Thoracic aorta (tissue), 2 donors: ENCODE data around the gene FCER1G. TPM values are rescaled to one million over a fixed set of nuclear protein-coding genes. Genes with fewer than 3 reads are reported as not detected.
A peak's percentile ranks its signal among the peaks of the same experiment; 100 is the strongest.

Source experiments
- ATAC-seq: fragments of 150-250 bp; one replicate; pipeline ENCODE4 v1.8.0; 2017; ENCODE audit warnings: low read depth; ENCODE audit not compliant: insufficient number of reproducible peaks, low FRiP score
- DNase-seq: peaks from one replicate; pipeline ENCODE4 v3.0.0-alpha.2; 2020; ENCODE audit warnings: low spot score
- H3K27ac ChIP-seq, 2 donors: fragments of 200-600 bp; sonication (generic); 1 replicate in 1 of 2; 2 replicates in 1 of 2; pipeline ENCODE4 v1.5.1; 2016; ENCODE audit warnings: mild to moderate bottlenecking in 2 of 2, moderate library complexity in 2 of 2
- H3K27me3 ChIP-seq: fragments of 200-600 bp; sonication (generic); replicated peaks from 2 replicates; pipeline ENCODE4 v1.6.0; 2016; ENCODE audit warnings: mild to moderate bottlenecking; ENCODE audit not compliant: insufficient read depth
- H3K36me3 ChIP-seq: fragments of 200-600 bp; sonication (generic); one replicate; pipeline ENCODE4 v1.5.1; 2016
- H3K4me1 ChIP-seq, 2 donors: fragments of 200-600 bp; sonication (generic); 1 replicate in 1 of 2; 2 replicates in 1 of 2; pipeline versions ENCODE4 v1.5.1 to v1.6.0; 2016; ENCODE audit warnings: low read depth in 2 of 2, mild to moderate bottlenecking in 1 of 2; ENCODE audit not compliant: control insufficient read depth in 1 of 2
- H3K4me3 ChIP-seq: fragments of 200-600 bp; sonication (generic); 2 replicates; pipeline ENCODE4 v1.5.1; 2016; ENCODE audit warnings: mild to moderate bottlenecking
- H3K9me3 ChIP-seq: fragments of 200-600 bp; sonication (generic); 2 replicates; pipeline ENCODE4 v1.5.1; 2016
- total RNA-seq, 2 donors: library from RNA; depleted of rRNA; stranded (reverse); fragments of >200 nt; gene quantifications; one replicate each; pipeline versions ENCODE4 v1.1.0 to v1.2.3, GENCODE V29; 2016
- TF ChIP-seq, protein P1 (sequence below): fragments of 200-600 bp; sonication (generic); IDR thresholded peaks from one replicate; pipeline ENCODE4 v1.5.1; 2019; ENCODE audit warnings: antibody characterized with exemption

The FCER1G gene
- total RNA-seq, 2 donors from 2014 or later = 82.9 to 101 TPM

DNA sequence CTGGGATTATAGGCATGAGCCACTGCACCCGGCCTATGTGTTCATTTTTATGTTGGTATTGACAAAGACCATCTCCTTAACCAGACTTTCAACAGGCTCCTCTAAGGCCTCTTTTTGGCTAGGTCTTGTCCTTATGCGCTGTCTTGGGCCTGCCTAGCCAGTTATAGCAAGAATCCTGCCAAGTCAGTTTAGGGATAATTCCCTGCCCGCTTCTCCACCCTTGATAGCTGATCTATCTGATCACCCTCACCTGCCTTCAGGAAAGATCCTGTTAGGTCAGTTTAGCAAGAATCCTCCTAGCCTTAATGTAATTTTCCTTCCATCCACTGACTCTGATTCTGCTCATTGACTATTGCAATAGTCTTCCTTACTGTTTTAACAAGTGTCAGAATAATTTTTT lies 35.4 kb upstream of the FCER1G start:
- Histone ChIP-seq H3K36me3 (no peaks in the 10 kb centered on the region), H3K27ac (no peak overlapping the region), H3K4me3 (no peak overlapping the region), H3K27me3 (no peaks in the 10 kb centered on the region), H3K9me3 (no peaks in the 10 kb centered on the region), H3K4me1 (peaks cover 8 to 27% of the 10 kb centered on the region in 2 donors)
- DNase-seq (no peak), ATAC-seq (no peak)
- TF ChIP-seq, protein P1, sequence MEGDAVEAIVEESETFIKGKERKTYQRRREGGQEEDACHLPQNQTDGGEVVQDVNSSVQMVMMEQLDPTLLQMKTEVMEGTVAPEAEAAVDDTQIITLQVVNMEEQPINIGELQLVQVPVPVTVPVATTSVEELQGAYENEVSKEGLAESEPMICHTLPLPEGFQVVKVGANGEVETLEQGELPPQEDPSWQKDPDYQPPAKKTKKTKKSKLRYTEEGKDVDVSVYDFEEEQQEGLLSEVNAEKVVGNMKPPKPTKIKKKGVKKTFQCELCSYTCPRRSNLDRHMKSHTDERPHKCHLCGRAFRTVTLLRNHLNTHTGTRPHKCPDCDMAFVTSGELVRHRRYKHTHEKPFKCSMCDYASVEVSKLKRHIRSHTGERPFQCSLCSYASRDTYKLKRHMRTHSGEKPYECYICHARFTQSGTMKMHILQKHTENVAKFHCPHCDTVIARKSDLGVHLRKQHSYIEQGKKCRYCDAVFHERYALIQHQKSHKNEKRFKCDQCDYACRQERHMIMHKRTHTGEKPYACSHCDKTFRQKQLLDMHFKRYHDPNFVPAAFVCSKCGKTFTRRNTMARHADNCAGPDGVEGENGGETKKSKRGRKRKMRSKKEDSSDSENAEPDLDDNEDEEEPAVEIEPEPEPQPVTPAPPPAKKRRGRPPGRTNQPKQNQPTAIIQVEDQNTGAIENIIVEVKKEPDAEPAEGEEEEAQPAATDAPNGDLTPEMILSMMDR = no peak

DNA sequence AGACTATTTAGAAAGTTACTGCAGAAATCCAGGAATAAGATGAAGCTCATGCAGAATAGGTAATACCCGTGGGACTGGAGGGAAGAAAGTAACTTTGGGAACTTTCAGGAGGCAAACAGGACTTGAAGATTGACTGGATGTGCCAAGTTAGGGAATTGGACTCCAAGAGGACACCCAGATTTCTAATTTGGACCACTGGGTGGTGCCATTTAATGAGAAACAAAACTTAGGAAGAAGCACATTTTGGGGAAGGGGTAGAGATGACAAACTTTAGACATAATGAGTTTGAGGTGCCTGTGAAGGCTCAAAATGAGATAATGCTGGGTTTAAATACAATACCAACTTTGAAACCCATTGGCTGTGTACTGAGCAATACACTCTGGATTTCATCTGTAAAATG lies 34.5 kb upstream of the FCER1G start:
- Histone ChIP-seq H3K9me3 (no peaks in the 10 kb centered on the region), H3K27ac (no peak overlapping the region), H3K4me3 (no peak overlapping the region), H3K36me3 (no peaks in the 10 kb centered on the region), H3K4me1 (peaks cover 8 to 25% of the 10 kb centered on the region in 2 donors), H3K27me3 (no peaks in the 10 kb centered on the region)
- ATAC-seq (no peak), DNase-seq (no peak)
- TF ChIP-seq, protein P1 = no peak

DNA sequence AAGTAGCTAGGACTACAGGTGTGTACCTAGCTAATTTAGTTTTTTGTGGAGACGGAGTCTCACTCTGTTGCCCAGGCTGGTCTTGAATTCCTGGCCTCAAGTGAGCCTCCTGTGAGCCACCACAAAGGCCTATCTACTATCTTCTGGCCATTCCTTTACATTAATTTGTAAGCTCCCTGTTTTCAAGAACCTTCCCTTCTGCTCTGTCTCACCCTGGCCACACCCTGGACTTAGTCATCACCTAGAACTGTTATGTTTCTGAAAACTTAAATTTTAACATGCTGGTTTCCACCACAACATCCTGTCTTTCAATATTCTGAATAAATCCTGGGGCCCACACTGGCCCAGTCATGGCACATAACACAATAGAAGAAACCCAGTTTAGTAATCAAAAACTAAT lies 32.9 kb upstream of the FCER1G start:
- no peak for ATAC-seq
- Histone ChIP-seq H3K9me3 (no peaks in the 10 kb centered on the region), H3K27me3 (no peaks in the 10 kb centered on the region), H3K4me1 (peaks cover 4 to 13% of the 10 kb centered on the region in 2 donors), H3K27ac (no peak overlapping the region), H3K36me3 (no peaks in the 10 kb centered on the region), H3K4me3 (no peak overlapping the region)
- no peak for DNase-seq
- TF ChIP-seq, protein P1 = no peak

DNA sequence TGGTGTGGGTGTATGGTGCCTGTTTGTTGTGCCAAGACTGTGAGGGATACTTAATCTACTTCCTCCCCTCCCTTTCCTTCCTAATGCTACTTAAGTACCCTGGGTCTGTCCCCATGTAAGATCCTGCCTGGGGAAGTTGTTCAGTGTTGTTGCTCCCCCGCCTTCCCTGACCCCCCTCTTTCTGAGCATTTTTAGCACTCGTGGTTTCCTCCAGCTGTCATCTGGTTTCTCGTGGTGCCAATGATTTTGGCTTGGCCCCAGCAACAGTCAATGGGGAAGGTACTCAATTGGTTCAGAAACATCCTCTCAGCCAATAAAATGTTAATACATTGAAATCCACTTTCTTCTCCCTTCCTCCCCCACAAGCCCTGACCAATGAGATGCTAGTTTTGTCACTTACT lies 29.8 kb upstream of the FCER1G start:
- DNase-seq = no peak
- H3K27ac ChIP-seq = peak overlapping the region in 1 of 2 donors; percentile 44
- no peaks in the 10 kb centered on the region for H3K9me3 ChIP-seq
- H3K27me3 ChIP-seq = no peaks in the 10 kb centered on the region
- H3K4me3 ChIP-seq = no peak overlapping the region
- TF ChIP-seq, protein P1 = no peak
- no peak for ATAC-seq
- no peaks in the 10 kb centered on the region for H3K36me3 ChIP-seq
- H3K4me1 ChIP-seq = peaks cover 4 to 6% of the 10 kb centered on the region in 2 donors

DNA sequence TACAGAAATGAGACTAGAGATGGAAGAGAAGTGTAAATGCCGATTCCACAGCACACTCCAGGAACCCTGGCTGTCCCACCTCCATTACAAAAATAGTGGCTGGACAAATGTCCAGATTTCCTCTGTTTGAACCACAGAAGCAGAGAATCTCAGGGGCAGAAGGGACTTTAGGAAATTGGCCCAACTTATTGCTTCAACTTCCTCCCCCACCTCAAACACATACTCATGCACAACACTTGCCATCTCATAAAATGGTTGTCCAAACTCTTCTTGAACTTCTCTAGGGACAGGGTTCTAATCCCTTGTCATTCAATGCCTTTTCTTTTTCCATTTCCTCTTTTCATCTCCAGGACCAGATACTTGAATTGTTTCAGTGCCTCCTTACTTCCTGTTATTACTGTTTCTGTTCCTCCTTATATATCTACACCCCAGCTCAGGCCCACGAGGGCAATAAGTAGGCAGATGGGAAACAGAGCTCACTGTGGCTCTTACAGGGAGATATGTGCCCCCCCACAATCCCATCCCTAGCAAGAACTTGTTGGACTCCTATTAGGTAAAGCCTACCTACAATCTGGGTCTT lies 29.3 kb upstream of the FCER1G start:
- H3K27ac ChIP-seq = peak overlapping the region in 1 of 2 donors; percentile 44
- H3K4me3 ChIP-seq = no peak overlapping the region
- no peaks in the 10 kb centered on the region for H3K27me3 ChIP-seq
- TF ChIP-seq, protein P1 = no peak
- DNase-seq = no peak
- ATAC-seq = no peak
- H3K36me3 ChIP-seq = no peaks in the 10 kb centered on the region
- no peaks in the 10 kb centered on the region for H3K9me3 ChIP-seq
- H3K4me1 ChIP-seq = peaks cover 4 to 6% of the 10 kb centered on the region in 2 donors
